HepG2 (cell line): ENCODE results near the gene RPS19. TPM values are rescaled to one million over a fixed set of nuclear protein-coding genes. Genes with fewer than 3 reads are reported as not detected.
A peak's percentile ranks its signal among the peaks of the same experiment; 100 is the strongest.

ENCODE experiments used
- ATAD3A ChIP-seq: sonication (generic); formaldehyde crosslinking; IDR thresholded peaks from 2 replicates; pipeline ENCODE4 v1.4.0; 2020; ENCODE audit warnings: missing genetic modification reagents
- ATF7-NPFF ChIP-seq: sonication (generic); formaldehyde crosslinking; IDR thresholded peaks from 2 replicates; pipeline ENCODE4 v1.8.1; 2023; ENCODE audit warnings: mild to moderate bottlenecking, low read depth, missing genetic modification reagents, moderate library complexity
- BCL6 ChIP-seq: IDR thresholded peaks from 2 replicates; pipeline ENCODE4 v1.6.1; 2016; ENCODE audit warnings: missing genetic modification reagents, missing compliant biosample characterization
- ESRRA ChIP-seq: sonication (generic); formaldehyde crosslinking; IDR thresholded peaks from 2 replicates; pipeline ENCODE4 v1.5.1; 2020; ENCODE audit warnings: mild to moderate bottlenecking, low read depth, missing genetic modification reagents
- FOXM1 ChIP-seq: sonication (generic); formaldehyde crosslinking; IDR thresholded peaks from 2 replicates; pipeline ENCODE4 v1.5.0; 2020; ENCODE audit warnings: missing genetic modification reagents
- HMG20B ChIP-seq: conservative IDR thresholded peaks from 2 replicates; pipeline ENCODE4 v1.6.1; 2016; ENCODE audit warnings: missing genetic modification reagents, missing compliant biosample characterization
- KMT2B ChIP-seq: IDR thresholded peaks from 2 replicates; pipeline ENCODE4 v1.6.1; 2016; ENCODE audit warnings: missing genetic modification reagents, missing compliant biosample characterization
- NCOA5 ChIP-seq: sonication (generic); formaldehyde crosslinking; IDR thresholded peaks from 2 replicates; pipeline ENCODE4 v1.4.0; 2020; ENCODE audit warnings: missing genetic modification reagents
- PHF8 ChIP-seq: sonication (generic); formaldehyde crosslinking; IDR thresholded peaks from 2 replicates; pipeline ENCODE4 v1.5.0; 2020; ENCODE audit warnings: missing genetic modification reagents
- POLR2AphosphoS2 ChIP-seq: IDR thresholded peaks from 2 replicates; pipeline ENCODE4 v1.6.1; 2011; ENCODE audit warnings: low read depth, low read length, improper control_type of control experiment
- RAD51 ChIP-seq: fragments of 450-650 bp; IDR thresholded peaks from 2 replicates; pipeline ENCODE4 v1.6.1; 2016; ENCODE audit warnings: borderline replicate concordance
- TCF7 ChIP-seq: sonication (generic); IDR thresholded peaks from 2 replicates; pipeline ENCODE4 v1.6.1; 2016; ENCODE audit warnings: antibody characterized with exemption, low read depth
- TCF7L2 ChIP-seq: IDR thresholded peaks from 2 replicates; pipeline ENCODE4 v1.6.1; 2011; ENCODE audit warnings: mild to moderate bottlenecking, low read depth, low read length, moderate library complexity
- ZC3H4 ChIP-seq: sonication (generic); formaldehyde crosslinking; IDR thresholded peaks from 2 replicates; pipeline ENCODE4 v1.4.0; 2020; ENCODE audit warnings: missing genetic modification reagents, borderline replicate concordance
- ZFAT ChIP-seq: sonication (generic); formaldehyde crosslinking; conservative IDR thresholded peaks from 2 replicates; pipeline ENCODE4 v1.8.1; 2023; ENCODE audit warnings: missing genetic modification reagents, inconsistent platforms
- ZFYVE20 ChIP-seq: sonication (generic); formaldehyde crosslinking; IDR thresholded peaks from 2 replicates; pipeline ENCODE4 v1.8.0; 2023; ENCODE audit warnings: low read depth, mild to moderate bottlenecking, moderate library complexity, missing genetic modification reagents, borderline replicate concordance
- ZNF570 ChIP-seq: sonication (generic); formaldehyde crosslinking; IDR thresholded peaks from 2 replicates; pipeline ENCODE4 v1.4.0; 2020; ENCODE audit warnings: mild to moderate bottlenecking, missing genetic modification reagents, borderline replicate concordance
- ZNF883 ChIP-seq: sonication (generic); formaldehyde crosslinking; IDR thresholded peaks from 2 replicates; pipeline ENCODE4 v1.5.1; 2020; ENCODE audit warnings: mild to moderate bottlenecking, missing genetic modification reagents; ENCODE audit errors: not compliant biosample characterization
- polyA plus RNA-seq, 8 experiments: library from polyadenylated mRNA; depleted of rRNA in 3 of 8; stranded (reverse) in 7 of 8; unstranded in 1 of 8; fragments of >200 nt; fragmentation: Illumina TruSeq in 4 of 8; extraction: Trizol in 4 of 8; gene quantifications; 2 replicates each; pipeline versions ENCODE4 v1.2.1 to v1.2.3, GENCODE V29; 2011 to 2016; ENCODE audit warnings: low read depth in 4 of 8, missing spikeins in 1 of 8, mixed read lengths in 1 of 8; ENCODE audit not compliant: insufficient read depth in 1 of 8
- total RNA-seq, 5 experiments: library from RNA; depleted of rRNA; stranded (reverse); fragments of >200 nt; fragmentation: Illumina TruSeq; extraction: Trizol; gene quantifications; 2 replicates each; pipeline ENCODE4 v1.2.3, GENCODE V29; 2016; ENCODE audit warnings: low read depth in 1 of 5
- TF ChIP-seq, protein P1 (sequence below): sonication (generic); formaldehyde crosslinking; IDR thresholded peaks from 2 replicates; pipeline ENCODE4 v1.4.0; 2020; ENCODE audit warnings: missing genetic modification reagents, borderline replicate concordance
- TF ChIP-seq, protein P2 (sequence below): IDR thresholded peaks from 2 replicates; pipeline ENCODE4 v1.6.1; 2016
- TF ChIP-seq, protein P3 (sequence below): sonication (generic); formaldehyde crosslinking; IDR thresholded peaks from 2 replicates; pipeline ENCODE4 v1.5.1; 2020; ENCODE audit warnings: missing genetic modification reagents, mild to moderate bottlenecking, borderline replicate concordance
- TF ChIP-seq, protein P4 (sequence below): sonication (generic); formaldehyde crosslinking; IDR thresholded peaks from 2 replicates; pipeline ENCODE4 v1.8.0; 2023; ENCODE audit warnings: mild to moderate bottlenecking, missing genetic modification reagents
- TF ChIP-seq, protein P5 (sequence below): sonication (generic); formaldehyde crosslinking; IDR thresholded peaks from 2 replicates; pipeline ENCODE4 v1.8.0; 2022; ENCODE audit warnings: mild to moderate bottlenecking, missing genetic modification reagents, moderate library complexity

Gene RPS19
- total and polyA plus RNA-seq, 2 of the 13 experiments (the other 11 are each of a cell fraction or from before 2014, with no cell fraction given), result 1,983 to 4,758 TPM

DNA sequence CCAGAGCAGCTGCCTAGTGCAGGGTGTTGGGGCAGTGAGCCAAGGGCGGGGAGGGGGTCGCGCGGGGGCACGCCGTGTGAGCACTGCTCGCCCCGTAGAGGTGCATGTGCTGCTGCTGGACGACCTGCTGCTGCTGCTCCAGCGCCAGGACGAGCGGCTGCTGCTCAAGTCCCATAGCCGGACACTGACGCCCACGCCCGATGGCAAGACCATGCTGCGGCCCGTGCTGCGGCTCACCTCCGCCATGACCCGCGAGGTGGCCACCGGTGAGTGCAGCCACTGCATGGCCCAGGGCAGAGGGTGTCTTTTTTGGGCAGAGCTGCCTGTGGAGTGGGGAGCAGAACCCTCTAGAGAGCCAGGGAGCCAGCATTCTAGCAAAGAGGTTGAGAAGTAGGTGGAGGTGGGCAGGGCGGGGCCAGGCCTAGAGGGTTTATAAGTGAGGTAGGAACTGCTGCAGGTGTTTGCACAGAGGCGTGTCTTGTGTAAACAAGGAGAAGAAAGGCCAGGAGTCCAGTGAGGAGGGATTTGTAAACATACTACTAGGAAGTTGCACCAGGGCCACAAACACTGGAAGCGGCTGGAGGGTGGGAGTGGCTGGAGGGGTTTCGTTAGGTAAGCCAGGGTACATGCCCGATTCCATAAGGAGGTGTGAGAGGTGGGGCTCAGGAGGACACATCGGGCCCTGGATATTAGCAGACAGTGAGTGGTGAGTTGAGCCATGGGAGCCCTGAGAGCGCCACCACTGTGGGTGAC, 44.2 kb downstream of the RPS19 start (continued):
- TF ChIP-seq, protein P1, sequence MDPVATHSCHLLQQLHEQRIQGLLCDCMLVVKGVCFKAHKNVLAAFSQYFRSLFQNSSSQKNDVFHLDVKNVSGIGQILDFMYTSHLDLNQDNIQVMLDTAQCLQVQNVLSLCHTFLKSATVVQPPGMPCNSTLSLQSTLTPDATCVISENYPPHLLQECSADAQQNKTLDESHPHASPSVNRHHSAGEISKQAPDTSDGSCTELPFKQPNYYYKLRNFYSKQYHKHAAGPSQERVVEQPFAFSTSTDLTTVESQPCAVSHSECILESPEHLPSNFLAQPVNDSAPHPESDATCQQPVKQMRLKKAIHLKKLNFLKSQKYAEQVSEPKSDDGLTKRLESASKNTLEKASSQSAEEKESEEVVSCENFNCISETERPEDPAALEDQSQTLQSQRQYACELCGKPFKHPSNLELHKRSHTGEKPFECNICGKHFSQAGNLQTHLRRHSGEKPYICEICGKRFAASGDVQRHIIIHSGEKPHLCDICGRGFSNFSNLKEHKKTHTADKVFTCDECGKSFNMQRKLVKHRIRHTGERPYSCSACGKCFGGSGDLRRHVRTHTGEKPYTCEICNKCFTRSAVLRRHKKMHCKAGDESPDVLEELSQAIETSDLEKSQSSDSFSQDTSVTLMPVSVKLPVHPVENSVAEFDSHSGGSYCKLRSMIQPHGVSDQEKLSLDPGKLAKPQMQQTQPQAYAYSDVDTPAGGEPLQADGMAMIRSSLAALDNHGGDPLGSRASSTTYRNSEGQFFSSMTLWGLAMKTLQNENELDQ, result no peak
- TF ChIP-seq, protein P2, sequence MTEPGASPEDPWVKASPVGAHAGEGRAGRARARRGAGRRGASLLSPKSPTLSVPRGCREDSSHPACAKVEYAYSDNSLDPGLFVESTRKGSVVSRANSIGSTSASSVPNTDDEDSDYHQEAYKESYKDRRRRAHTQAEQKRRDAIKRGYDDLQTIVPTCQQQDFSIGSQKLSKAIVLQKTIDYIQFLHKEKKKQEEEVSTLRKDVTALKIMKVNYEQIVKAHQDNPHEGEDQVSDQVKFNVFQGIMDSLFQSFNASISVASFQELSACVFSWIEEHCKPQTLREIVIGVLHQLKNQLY (CRISPR knock-in tag), result 0 out of 2 replicates have a peak, but pooled peaks have one; percentile 57
- TF ChIP-seq ESRRA (CRISPR knock-in tag) (no peak), PHF8 (CRISPR knock-in tag) (no peak), NCOA5 (no peak), ZNF570 (no peak), POLR2AphosphoS2 (no peak), BCL6 (CRISPR knock-in tag) (peak; percentile 78), ZNF883 (CRISPR knock-in tag) (no peak), ZFYVE20 (no peak), ATF7-NPFF (no peak), HMG20B (CRISPR knock-in tag) (peak; percentile 87), RAD51 (no peak), FOXM1 (no peak), TCF7L2 (no peak), ATAD3A (CRISPR knock-in tag) (no peak), TCF7 (peak; percentile 88), ZFAT (CRISPR knock-in tag) (no peak), ZC3H4 (CRISPR knock-in tag) (no peak), KMT2B (CRISPR knock-in tag) (no peak)
- TF ChIP-seq, protein P3, sequence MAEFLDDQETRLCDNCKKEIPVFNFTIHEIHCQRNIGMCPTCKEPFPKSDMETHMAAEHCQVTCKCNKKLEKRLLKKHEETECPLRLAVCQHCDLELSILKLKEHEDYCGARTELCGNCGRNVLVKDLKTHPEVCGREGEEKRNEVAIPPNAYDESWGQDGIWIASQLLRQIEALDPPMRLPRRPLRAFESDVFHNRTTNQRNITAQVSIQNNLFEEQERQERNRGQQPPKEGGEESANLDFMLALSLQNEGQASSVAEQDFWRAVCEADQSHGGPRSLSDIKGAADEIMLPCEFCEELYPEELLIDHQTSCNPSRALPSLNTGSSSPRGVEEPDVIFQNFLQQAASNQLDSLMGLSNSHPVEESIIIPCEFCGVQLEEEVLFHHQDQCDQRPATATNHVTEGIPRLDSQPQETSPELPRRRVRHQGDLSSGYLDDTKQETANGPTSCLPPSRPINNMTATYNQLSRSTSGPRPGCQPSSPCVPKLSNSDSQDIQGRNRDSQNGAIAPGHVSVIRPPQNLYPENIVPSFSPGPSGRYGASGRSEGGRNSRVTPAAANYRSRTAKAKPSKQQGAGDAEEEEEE (CRISPR knock-in tag), result no peak
- TF ChIP-seq, protein P4, sequence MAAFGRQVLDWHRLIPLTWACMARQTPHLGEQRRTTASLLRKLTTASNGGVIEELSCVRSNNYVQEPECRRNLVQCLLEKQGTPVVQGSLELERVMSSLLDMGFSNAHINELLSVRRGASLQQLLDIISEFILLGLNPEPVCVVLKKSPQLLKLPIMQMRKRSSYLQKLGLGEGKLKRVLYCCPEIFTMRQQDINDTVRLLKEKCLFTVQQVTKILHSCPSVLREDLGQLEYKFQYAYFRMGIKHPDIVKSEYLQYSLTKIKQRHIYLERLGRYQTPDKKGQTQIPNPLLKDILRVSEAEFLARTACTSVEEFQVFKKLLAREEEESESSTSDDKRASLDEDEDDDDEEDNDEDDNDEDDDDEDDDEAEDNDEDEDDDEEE (CRISPR knock-in tag), result no peak
- TF ChIP-seq, protein P5, sequence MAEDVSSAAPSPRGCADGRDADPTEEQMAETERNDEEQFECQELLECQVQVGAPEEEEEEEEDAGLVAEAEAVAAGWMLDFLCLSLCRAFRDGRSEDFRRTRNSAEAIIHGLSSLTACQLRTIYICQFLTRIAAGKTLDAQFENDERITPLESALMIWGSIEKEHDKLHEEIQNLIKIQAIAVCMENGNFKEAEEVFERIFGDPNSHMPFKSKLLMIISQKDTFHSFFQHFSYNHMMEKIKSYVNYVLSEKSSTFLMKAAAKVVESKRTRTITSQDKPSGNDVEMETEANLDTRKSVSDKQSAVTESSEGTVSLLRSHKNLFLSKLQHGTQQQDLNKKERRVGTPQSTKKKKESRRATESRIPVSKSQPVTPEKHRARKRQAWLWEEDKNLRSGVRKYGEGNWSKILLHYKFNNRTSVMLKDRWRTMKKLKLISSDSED, result no peak
